HG02943 (cell line): Measurements from ENCODE around the gene AHCYL2.
"Not testable (repeated sequence)": the region's sequence is repeated elsewhere in the genome, so short reads cannot be mapped to it uniquely, and the experiment has no call there.

Source experiments
- ATAC-seq: cut with Tn5 transposase; IDR thresholded peaks from one replicate; pipeline ENCODE4 v1.9.1; 2021; ENCODE audit warnings: mild to moderate bottlenecking, low read depth, moderate library complexity; ENCODE audit not compliant: unreplicated experiment

AHCYL2 gene

GRCh38 chr7:129475931-129476330, 251.1 kb downstream of the AHCYL2 start:
- not testable (repeated sequence) for ATAC-seq

GRCh38 chr7:129476398-129476797, 251.6 kb downstream of the AHCYL2 start:
- not testable (repeated sequence) for ATAC-seq
